Hepatocyte (in vitro differentiated cells): Measurements from ENCODE around the gene COL9A2. TPM values are rescaled to one million over a fixed set of nuclear protein-coding genes. Genes with fewer than 3 reads are reported as not detected.

Experiments
- DNase-seq: peaks from one replicate; pipeline ENCODE4 v3.0.0-alpha.2; 2016; ENCODE audit warnings: low spot score
- H2AFZ ChIP-seq: fragments of 200-600 bp; sonication (generic); 2 replicates; pipeline ENCODE4 v1.6.0; 2016; ENCODE audit warnings: antibody characterized with exemption, mild to moderate bottlenecking
- H3K27ac ChIP-seq: fragments of 200-600 bp; sonication (generic); 2 replicates; pipeline ENCODE4 v1.5.1; 2016; ENCODE audit warnings: mild to moderate bottlenecking
- H3K27me3 ChIP-seq: fragments of 200-600 bp; sonication (generic); 2 replicates; pipeline ENCODE4 v1.6.1; 2016
- H3K36me3 ChIP-seq: fragments of 200-600 bp; sonication (generic); replicated peaks from 2 replicates; pipeline ENCODE4 v1.5.1; 2016; ENCODE audit warnings: low read depth; ENCODE audit not compliant: insufficient read depth
- H3K4me1 ChIP-seq: fragments of 200-600 bp; sonication (generic); 2 replicates; pipeline ENCODE4 v1.5.1; 2016; ENCODE audit warnings: mild to moderate bottlenecking, moderate library complexity; ENCODE audit not compliant: insufficient read depth
- H3K4me2 ChIP-seq: fragments of 200-600 bp; sonication (generic); 2 replicates; pipeline ENCODE4 v1.6.0; 2016
- H3K4me3 ChIP-seq: fragments of 200-600 bp; sonication (generic); 2 replicates; pipeline ENCODE4 v1.5.1; 2016; ENCODE audit warnings: mild to moderate bottlenecking
- H3K79me2 ChIP-seq: fragments of 200-600 bp; sonication (generic); 2 replicates; pipeline ENCODE4 v1.6.0; 2017; ENCODE audit warnings: mild to moderate bottlenecking
- H3K9me2 ChIP-seq: fragments of 200-600 bp; sonication (generic); replicated peaks from 2 replicates; pipeline ENCODE4 v1.6.0; 2017; ENCODE audit warnings: mild to moderate bottlenecking; ENCODE audit not compliant: insufficient read depth
- H3K9me3 ChIP-seq: fragments of 200-600 bp; sonication (generic); 2 replicates; pipeline ENCODE4 v1.5.1; 2016; ENCODE audit warnings: low read depth, mild to moderate bottlenecking
- H4K20me1 ChIP-seq: fragments of 200-600 bp; sonication (generic); 2 replicates; pipeline ENCODE4 v1.6.0; 2016; ENCODE audit warnings: mild to moderate bottlenecking; ENCODE audit not compliant: insufficient read depth, poor library complexity, severe bottlenecking
- EZH2 ChIP-seq: fragments of 200-600 bp; sonication (generic); IDR thresholded peaks from 2 replicates; pipeline ENCODE4 v1.6.1; 2016; ENCODE audit warnings: antibody characterized with exemption, mild to moderate bottlenecking, borderline replicate concordance
- EZH2phosphoT487 ChIP-seq: fragments of 200-600 bp; sonication (generic); IDR thresholded peaks from one replicate; pipeline ENCODE4 v1.6.1; 2018; ENCODE audit warnings: antibody characterized with exemption, mild to moderate bottlenecking, low read depth, moderate library complexity; ENCODE audit not compliant: unreplicated experiment, severe bottlenecking
- WGBS: methylation state at CpG from one replicate; pipeline ENCODE4 v1.1.6; 2016; ENCODE audit warnings: low lambda C conversion rate; ENCODE audit errors: missing lambda C conversion rate; 5-methylcytosine and 5-hydroxymethylcytosine counted together
- polyA plus RNA-seq: library from polyadenylated mRNA; unstranded; fragments of >200 nt; fragmentation: Nextera tagmentation; extraction: Ambion mirVana; gene quantifications from 2 replicates; pipeline ENCODE4 v1.2.1, GENCODE V29; 2016
- total RNA-seq: library from RNA; depleted of rRNA; stranded (reverse); fragments of >200 nt; gene quantifications from 2 replicates; pipeline ENCODE4 v1.2.3, GENCODE V29; 2014
- TF ChIP-seq, protein P1 (sequence below): fragments of 200-600 bp; sonication (generic); IDR thresholded peaks from 2 replicates; pipeline ENCODE4 v1.5.1; 2016; ENCODE audit warnings: antibody characterized with exemption, mild to moderate bottlenecking; ENCODE audit not compliant: poor library complexity

Gene COL9A2
- total RNA-seq (13.3 and 20.6 TPM in 2 replicates), polyA plus RNA-seq (24.9 and 33.5 TPM in 2 replicates)

- peak within 1 kb of the TSS; percentile 86 for H3K27ac ChIP-seq
- no peaks in the 10 kb centered on the region for H3K36me3 ChIP-seq
These were observed at the start of gene COL9A2 for GRCh38 chr1:40316595-40317393. Gene COL9A2, minus strand, starts transcription at chr1:40317286. Its CDS starts 89 bp downstream, at chr1:40317197.

DNA sequence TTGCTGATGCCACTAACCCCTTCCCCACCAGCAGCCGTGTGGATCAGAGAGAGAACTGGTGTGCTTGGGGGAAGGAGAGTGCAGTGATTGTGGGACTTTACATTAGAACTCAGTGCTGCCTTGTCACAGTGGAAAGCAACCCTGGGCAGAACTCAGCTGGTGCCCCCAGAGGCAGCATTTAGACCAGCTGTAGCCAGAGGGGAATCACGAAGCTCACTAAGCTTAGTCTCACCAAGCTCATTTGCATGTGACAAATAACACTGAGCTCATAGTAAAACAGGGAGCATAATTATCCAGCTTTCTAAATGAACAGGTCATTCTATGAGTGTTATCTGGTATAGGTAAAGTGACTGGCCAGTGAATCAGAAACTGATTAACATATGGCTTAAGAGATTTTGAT lies 46.6 kb upstream of the COL9A2 start:
- TF ChIP-seq, protein P1, sequence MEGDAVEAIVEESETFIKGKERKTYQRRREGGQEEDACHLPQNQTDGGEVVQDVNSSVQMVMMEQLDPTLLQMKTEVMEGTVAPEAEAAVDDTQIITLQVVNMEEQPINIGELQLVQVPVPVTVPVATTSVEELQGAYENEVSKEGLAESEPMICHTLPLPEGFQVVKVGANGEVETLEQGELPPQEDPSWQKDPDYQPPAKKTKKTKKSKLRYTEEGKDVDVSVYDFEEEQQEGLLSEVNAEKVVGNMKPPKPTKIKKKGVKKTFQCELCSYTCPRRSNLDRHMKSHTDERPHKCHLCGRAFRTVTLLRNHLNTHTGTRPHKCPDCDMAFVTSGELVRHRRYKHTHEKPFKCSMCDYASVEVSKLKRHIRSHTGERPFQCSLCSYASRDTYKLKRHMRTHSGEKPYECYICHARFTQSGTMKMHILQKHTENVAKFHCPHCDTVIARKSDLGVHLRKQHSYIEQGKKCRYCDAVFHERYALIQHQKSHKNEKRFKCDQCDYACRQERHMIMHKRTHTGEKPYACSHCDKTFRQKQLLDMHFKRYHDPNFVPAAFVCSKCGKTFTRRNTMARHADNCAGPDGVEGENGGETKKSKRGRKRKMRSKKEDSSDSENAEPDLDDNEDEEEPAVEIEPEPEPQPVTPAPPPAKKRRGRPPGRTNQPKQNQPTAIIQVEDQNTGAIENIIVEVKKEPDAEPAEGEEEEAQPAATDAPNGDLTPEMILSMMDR, result no peak
- no peak for DNase-seq
- Histone ChIP-seq H3K9me2 (no peaks in the 10 kb centered on the region), H2AFZ (no peak overlapping the region), H3K79me2 (no peaks in the 10 kb centered on the region), H3K4me3 (no peak overlapping the region), H3K36me3 (no peaks in the 10 kb centered on the region), H3K4me2 (no peak overlapping the region), H4K20me1 (no peaks in the 10 kb centered on the region), H3K27me3 (no peaks in the 10 kb centered on the region), H3K4me1 (no peaks in the 10 kb centered on the region), H3K27ac (no peak overlapping the region), H3K9me3 (no peaks in the 10 kb centered on the region)
- 14% methylated on average over 2 of the region's 2 CpGs for WGBS

More at GRCh38 chr1:40316595-40317393, at the start of gene COL9A2:
- WGBS, result 2% methylated on average over 57 of the region's 84 CpGs
- Histone ChIP-seq H2AFZ (peak within 1 kb of the TSS; percentile 83), H3K79me2 (no peaks in the 10 kb centered on the region), H3K4me1 (peaks cover 15% of the 10 kb centered on the region), H4K20me1 (no peaks in the 10 kb centered on the region), H3K27me3 (peaks cover 23% of the 10 kb centered on the region), H3K4me3 (peak within 1 kb of the TSS; percentile 82), H3K9me3 (no peaks in the 10 kb centered on the region), H3K9me2 (no peaks in the 10 kb centered on the region), H3K4me2 (peak within 1 kb of the TSS; percentile 96)
- TF ChIP-seq EZH2 (no peak), EZH2phosphoT487 (peak; percentile 40)
- TF ChIP-seq, protein P1, result peak; percentile 14
- peak; percentile 73 for DNase-seq

DNA sequence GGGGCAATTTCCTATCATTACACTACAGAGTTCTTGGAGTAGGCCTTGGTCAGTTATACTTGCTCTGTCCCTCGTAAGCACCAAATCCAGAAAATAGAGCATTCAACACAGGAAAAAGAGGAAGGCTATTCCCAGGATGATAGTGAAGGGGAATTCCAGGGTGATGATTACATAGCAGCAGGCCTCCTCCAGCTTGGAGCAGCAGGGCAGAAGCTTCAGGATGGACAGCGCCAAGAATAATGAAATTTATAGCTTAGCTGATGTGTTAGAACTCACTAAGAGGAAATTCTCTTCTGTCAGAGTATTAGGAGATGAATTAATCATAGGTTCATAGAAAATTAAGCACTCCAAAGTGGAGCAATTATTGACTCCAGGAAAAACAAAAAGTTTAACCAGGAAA lies 45.6 kb upstream of the COL9A2 start:
- H3K9me2 ChIP-seq, result no peaks in the 10 kb centered on the region
- no peaks in the 10 kb centered on the region for H3K27me3 ChIP-seq
- H3K4me1 ChIP-seq, result no peaks in the 10 kb centered on the region
- no peaks in the 10 kb centered on the region for H3K9me3 ChIP-seq
- no peak for DNase-seq
- TF ChIP-seq, protein P1, result no peak
- TF ChIP-seq EZH2 (no peak), EZH2phosphoT487 (no peak)
- no peaks in the 10 kb centered on the region for H4K20me1 ChIP-seq
- H3K27ac ChIP-seq, result no peak overlapping the region
- H2AFZ ChIP-seq, result no peak overlapping the region
- 60% methylated on average over 2 of the region's 2 CpGs for WGBS
- H3K4me3 ChIP-seq, result no peak overlapping the region
- H3K79me2 ChIP-seq, result no peaks in the 10 kb centered on the region
- no peaks in the 10 kb centered on the region for H3K36me3 ChIP-seq
- no peak overlapping the region for H3K4me2 ChIP-seq
